Measurements from ENCODE around the gene SHC3. TPM values are rescaled to one million over a fixed set of nuclear protein-coding genes. Genes with fewer than 3 reads are reported as not detected.

The SHC3 gene
- total RNA-seq, 1 experiment from 2014 or later, result 0.66 TPM

DNA sequence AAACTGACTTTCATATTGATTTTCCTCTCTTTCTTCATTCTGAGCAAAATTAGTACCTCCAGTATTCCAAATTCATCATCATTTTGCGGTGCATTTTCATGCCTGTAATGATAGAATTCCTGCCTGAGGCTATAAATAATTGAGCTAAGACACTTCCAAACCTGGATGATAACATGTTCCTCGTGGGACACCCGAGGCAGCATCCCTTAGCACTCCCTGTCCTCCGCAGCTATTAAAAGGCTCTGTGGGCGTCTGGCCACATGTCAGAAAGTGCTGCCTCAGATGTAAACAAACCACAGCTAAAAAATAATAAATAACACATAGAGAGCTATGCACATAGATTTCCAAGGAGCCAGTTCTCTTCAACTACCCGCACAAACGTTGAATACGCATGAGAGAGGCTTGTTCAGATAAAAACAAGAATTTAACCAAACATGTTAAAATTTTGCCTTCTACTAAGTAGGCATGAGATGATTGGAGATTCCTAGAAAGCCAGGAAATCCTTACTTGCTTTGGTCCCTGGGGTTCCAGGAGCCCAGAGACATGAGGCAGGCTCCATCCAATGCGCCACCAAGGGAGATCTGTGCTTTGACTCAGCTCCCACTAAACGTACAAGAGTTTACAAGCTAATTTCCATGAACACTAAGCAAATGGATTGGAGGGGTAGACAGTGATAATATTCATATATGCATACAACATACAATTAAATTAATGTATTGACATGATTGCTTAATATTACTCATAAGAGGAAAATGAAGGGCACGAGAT, 82.7 kb downstream of the SHC3 start:
- Histone ChIP-seq H3F3A (ENCODE audit: low read length, unreplicated experiment) (no peaks in the 10 kb centered on the region), H3K4me3 (ENCODE audit: low read length) (no peak overlapping the region), H3K4me1 (ENCODE audit: insufficient read depth, low read length) (no peaks in the 10 kb centered on the region), H2AFZ (ENCODE audit: low read length) (no peak overlapping the region), H3K9me2 (replicated peaks; ENCODE audit: low read length) (no peaks in the 10 kb centered on the region), H3K9ac (ENCODE audit: low read length) (no peak overlapping the region), H3K9me3 (ENCODE audit: low read length) (no peaks in the 10 kb centered on the region), H3K4me2 (ENCODE audit: low read length) (no peak overlapping the region), H3K27me3 (ENCODE audit: low read length) (no peaks in the 10 kb centered on the region), H3K36me3 (ENCODE audit: low read depth, low read length) (no peaks in the 10 kb centered on the region), H3K79me2 (ENCODE audit: low read length) (no peaks in the 10 kb centered on the region), H3K27ac (ENCODE audit: low read length) (no peak overlapping the region), H4K20me1 (ENCODE audit: low read length) (no peaks in the 10 kb centered on the region)
- TF ChIP-seq EZH2phosphoT487 (IDR thresholded peaks at IDR 0.05; ENCODE audit: borderline replicate concordance, low read length) (no peak), EZH2 (IDR thresholded peaks at IDR 0.05; ENCODE audit: low read length, unreplicated experiment) (no peak)
- TF ChIP-seq, protein P1, sequence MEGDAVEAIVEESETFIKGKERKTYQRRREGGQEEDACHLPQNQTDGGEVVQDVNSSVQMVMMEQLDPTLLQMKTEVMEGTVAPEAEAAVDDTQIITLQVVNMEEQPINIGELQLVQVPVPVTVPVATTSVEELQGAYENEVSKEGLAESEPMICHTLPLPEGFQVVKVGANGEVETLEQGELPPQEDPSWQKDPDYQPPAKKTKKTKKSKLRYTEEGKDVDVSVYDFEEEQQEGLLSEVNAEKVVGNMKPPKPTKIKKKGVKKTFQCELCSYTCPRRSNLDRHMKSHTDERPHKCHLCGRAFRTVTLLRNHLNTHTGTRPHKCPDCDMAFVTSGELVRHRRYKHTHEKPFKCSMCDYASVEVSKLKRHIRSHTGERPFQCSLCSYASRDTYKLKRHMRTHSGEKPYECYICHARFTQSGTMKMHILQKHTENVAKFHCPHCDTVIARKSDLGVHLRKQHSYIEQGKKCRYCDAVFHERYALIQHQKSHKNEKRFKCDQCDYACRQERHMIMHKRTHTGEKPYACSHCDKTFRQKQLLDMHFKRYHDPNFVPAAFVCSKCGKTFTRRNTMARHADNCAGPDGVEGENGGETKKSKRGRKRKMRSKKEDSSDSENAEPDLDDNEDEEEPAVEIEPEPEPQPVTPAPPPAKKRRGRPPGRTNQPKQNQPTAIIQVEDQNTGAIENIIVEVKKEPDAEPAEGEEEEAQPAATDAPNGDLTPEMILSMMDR (conservative IDR thresholded peaks at IDR 0.05; ENCODE audit: low read depth, low read length), result no peak
- BruUV-seq (replicated peaks), result no TSS peak
- intact Hi-C loops (cut with micrococcal nuclease), result no loop called here
- POLR2A ChIA-PET (ENCODE audit: unreplicated experiment), result no interaction called here
- CTCF ChIA-PET, result no interaction called here
- DNase-seq (no peak), ATAC-seq (no peak)

DNA sequence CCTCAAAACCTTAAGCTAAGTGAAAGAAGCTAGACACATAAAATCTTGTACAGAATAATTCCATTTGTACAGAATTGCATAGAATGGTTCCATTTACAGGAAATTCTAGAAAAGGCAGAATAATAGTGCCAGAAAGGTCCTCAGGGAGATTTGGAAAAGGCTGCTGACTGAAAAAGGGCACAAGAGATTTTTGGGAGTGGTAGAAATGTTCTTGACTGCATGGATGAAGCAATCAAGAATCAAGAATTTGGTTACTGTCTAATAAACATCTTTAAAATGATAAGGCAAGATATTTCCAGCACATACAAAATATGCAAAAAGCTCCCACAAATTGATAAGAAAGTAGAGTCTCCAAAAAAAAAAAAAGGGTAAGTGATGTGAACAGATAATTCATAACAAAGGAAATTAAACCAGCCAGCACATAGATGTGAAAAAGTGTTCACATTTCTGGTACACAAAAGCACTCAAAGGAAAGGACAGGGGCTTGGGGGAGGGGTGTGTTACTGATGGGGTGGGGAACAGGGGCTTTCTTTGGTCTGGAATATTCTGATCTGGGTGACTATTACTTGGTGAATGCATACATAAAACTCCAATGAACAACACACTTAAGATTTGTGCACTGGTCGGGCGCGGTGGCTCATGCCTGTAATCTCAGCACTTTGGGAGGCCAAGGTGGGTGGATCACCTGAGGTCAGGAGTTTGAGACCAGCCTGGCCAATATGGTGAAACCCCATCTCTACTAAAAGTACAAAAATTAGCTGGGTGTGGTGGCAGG, 85.2 kb downstream of the SHC3 start:
- Histone ChIP-seq H3K9ac (ENCODE audit: low read length) (no peak overlapping the region), H3K36me3 (ENCODE audit: low read depth, low read length) (no peaks in the 10 kb centered on the region), H3F3A (ENCODE audit: low read length, unreplicated experiment) (no peaks in the 10 kb centered on the region), H3K27ac (ENCODE audit: low read length) (no peak overlapping the region), H3K4me3 (ENCODE audit: low read length) (no peak overlapping the region), H3K27me3 (ENCODE audit: low read length) (no peaks in the 10 kb centered on the region), H3K9me2 (replicated peaks; ENCODE audit: low read length) (no peaks in the 10 kb centered on the region), H3K4me2 (ENCODE audit: low read length) (no peak overlapping the region), H3K79me2 (ENCODE audit: low read length) (no peaks in the 10 kb centered on the region), H2AFZ (ENCODE audit: low read length) (no peak overlapping the region), H3K9me3 (ENCODE audit: low read length) (no peaks in the 10 kb centered on the region), H3K4me1 (ENCODE audit: insufficient read depth, low read length) (no peaks in the 10 kb centered on the region), H4K20me1 (ENCODE audit: low read length) (no peaks in the 10 kb centered on the region)
- no TSS peak for BruUV-seq (replicated peaks)
- CTCF ChIA-PET, result no interaction called here
- POLR2A ChIA-PET (ENCODE audit: unreplicated experiment), result no interaction called here
- TF ChIP-seq, protein P1 (conservative IDR thresholded peaks at IDR 0.05; ENCODE audit: low read depth, low read length), result no peak
- TF ChIP-seq EZH2phosphoT487 (IDR thresholded peaks at IDR 0.05; ENCODE audit: borderline replicate concordance, low read length), result no peak
- TF ChIP-seq EZH2 (IDR thresholded peaks at IDR 0.05; ENCODE audit: low read length, unreplicated experiment), result no peak
- ATAC-seq, result no peak
- DNase-seq, result no peak
- intact Hi-C loops (cut with micrococcal nuclease), result no loop called here

DNA sequence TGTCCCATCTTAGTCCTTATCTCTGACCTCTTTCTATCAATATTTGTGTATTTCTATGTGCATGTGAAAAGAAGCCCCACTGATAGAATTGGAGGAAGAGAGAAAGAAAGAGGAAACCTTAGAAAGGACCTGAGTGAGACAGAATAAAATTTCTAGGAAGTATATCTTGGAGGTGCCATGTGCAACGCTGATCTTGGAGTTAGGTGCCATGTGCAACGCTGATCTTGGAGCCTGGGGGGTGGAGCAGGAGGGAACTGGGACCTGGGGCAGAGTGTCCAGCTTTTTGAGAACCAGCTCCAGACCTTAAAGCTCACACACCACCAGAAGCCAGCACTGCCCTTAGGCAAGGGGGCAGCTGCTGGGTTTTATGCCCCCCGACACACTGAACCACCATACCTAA, 89.4 kb downstream of the SHC3 start:
- Histone ChIP-seq H3K9me3 (ENCODE audit: low read length) (no peaks in the 10 kb centered on the region), H3K9ac (ENCODE audit: low read length) (no peak overlapping the region), H3K27me3 (ENCODE audit: low read length) (no peaks in the 10 kb centered on the region), H3K4me1 (ENCODE audit: insufficient read depth, low read length) (no peaks in the 10 kb centered on the region), H3K79me2 (ENCODE audit: low read length) (no peaks in the 10 kb centered on the region), H3K9me2 (replicated peaks; ENCODE audit: low read length) (no peaks in the 10 kb centered on the region), H3K36me3 (ENCODE audit: low read depth, low read length) (no peaks in the 10 kb centered on the region), H3K4me3 (ENCODE audit: low read length) (no peak overlapping the region), H3K4me2 (ENCODE audit: low read length) (no peak overlapping the region), H2AFZ (ENCODE audit: low read length) (no peak overlapping the region), H4K20me1 (ENCODE audit: low read length) (no peaks in the 10 kb centered on the region), H3F3A (ENCODE audit: low read length, unreplicated experiment) (no peaks in the 10 kb centered on the region), H3K27ac (ENCODE audit: low read length) (no peak overlapping the region)
- intact Hi-C loops (cut with micrococcal nuclease), result no loop called here
- ChIA-PET POLR2A (ENCODE audit: unreplicated experiment) (no interaction called here), CTCF (no interaction called here)
- no TSS peak for BruUV-seq (replicated peaks)
- TF ChIP-seq, protein P1 (conservative IDR thresholded peaks at IDR 0.05; ENCODE audit: low read depth, low read length), result no peak
- TF ChIP-seq EZH2 (IDR thresholded peaks at IDR 0.05; ENCODE audit: low read length, unreplicated experiment) (no peak), EZH2phosphoT487 (IDR thresholded peaks at IDR 0.05; ENCODE audit: borderline replicate concordance, low read length) (no peak)
- ATAC-seq (no peak), DNase-seq (no peak)
